GM18511 (cell line): Measurements from ENCODE around the gene ASMTL.
"Not testable (repeated sequence)": the region's sequence is repeated elsewhere in the genome, so short reads cannot be mapped to it uniquely, and the experiment has no call there.

Experiments used
- ATAC-seq: cut with Tn5 transposase; IDR thresholded peaks from one replicate; pipeline ENCODE4 v1.9.1; 2021; ENCODE audit warnings: mild to moderate bottlenecking, moderate library complexity; ENCODE audit not compliant: unreplicated experiment

Gene ASMTL

GRCh38 chrX:1416327-1416784 lies 36.4 kb downstream of the ASMTL start:
- no peak for ATAC-seq

- no peak for ATAC-seq
These were observed 40.1 kb downstream of the ASMTL start for GRCh38 chrX:1412551-1413161.

- no peak for ATAC-seq
These were observed 41.4 kb downstream of the ASMTL start for GRCh38 chrX:1411326-1411725.

- ATAC-seq = no peak
These were observed 45.7 kb downstream of the ASMTL start for GRCh38 chrX:1407035-1407434.

- not testable (repeated sequence) for ATAC-seq
These were observed 46.9 kb downstream of the ASMTL start for GRCh38 chrX:1405769-1406168.

- ATAC-seq = not testable (repeated sequence)
These were observed 48.8 kb downstream of the ASMTL start for GRCh38 chrX:1403867-1404266.

- ATAC-seq = no peak
These were observed 49.5 kb downstream of the ASMTL start for GRCh38 chrX:1403228-1403627.

GRCh38 chrX:1401611-1402430 lies 50.9 kb downstream of the ASMTL start:
- ATAC-seq = no peak

- ATAC-seq = no peak
These were observed 51.8 kb downstream of the ASMTL start for GRCh38 chrX:1400742-1401471.

GRCh38 chrX:1400049-1400448 lies 52.7 kb downstream of the ASMTL start:
- ATAC-seq = no peak

GRCh38 chrX:1398431-1399340 lies 54.0 kb downstream of the ASMTL start:
- no peak for ATAC-seq

GRCh38 chrX:1397441-1398270 lies 55.1 kb downstream of the ASMTL start:
- ATAC-seq = no peak

GRCh38 chrX:1397001-1397400 lies 55.7 kb downstream of the ASMTL start:
- no peak for ATAC-seq

GRCh38 chrX:1395646-1396216 lies 57.0 kb downstream of the ASMTL start:
- no peak for ATAC-seq

GRCh38 chrX:1394731-1395501 lies 57.8 kb downstream of the ASMTL start:
- ATAC-seq = no peak

- no peak for ATAC-seq
These were observed 58.7 kb downstream of the ASMTL start for GRCh38 chrX:1393871-1394615.

- peak; percentile 35 for ATAC-seq
These were observed 60.2 kb downstream of the ASMTL start for GRCh38 chrX:1392376-1393068.
